Heart right ventricle (tissue), 16 donors: Measurements from ENCODE around the gene SCIN. TPM values are rescaled to one million over a fixed set of nuclear protein-coding genes. Genes with fewer than 3 reads are reported as not detected.
"Not testable (repeated sequence)": the region's sequence is repeated elsewhere in the genome, so short reads cannot be mapped to it uniquely, and the experiment has no call there.

ENCODE experiments used
- ATAC-seq, 8 donors: fragments of 200-7000 bp; cut with Tn5 transposase; one replicate each; pipeline ENCODE4 v1.9.1; 2020; ENCODE audit warnings: mild to moderate bottlenecking in 8 of 8, moderate library complexity in 8 of 8, moderate number of reproducible peaks in 1 of 8
- DNase-seq, 2 donors: peaks; one replicate each; pipeline ENCODE4 v3.0.0-alpha.2; 2020
- H3K27ac ChIP-seq, 10 donors: fragments of 200-600 bp; sonication (generic) in 2 of 10; one replicate each; pipeline versions ENCODE4 v1.5.0 to v1.8.0; 2020 to 2022; ENCODE audit warnings: mild to moderate bottlenecking in 3 of 10
- H3K27me3 ChIP-seq, 7 donors: fragments of 200-600 bp; one replicate each; pipeline ENCODE4 v1.8.0; 2021 to 2022; ENCODE audit warnings: mild to moderate bottlenecking in 2 of 7
- H3K36me3 ChIP-seq, 9 donors: fragments of 200-600 bp; sonication (generic) in 1 of 9; one replicate each; pipeline versions ENCODE4 v1.5.0 to v1.8.0; 2020 to 2022; ENCODE audit warnings: mild to moderate bottlenecking in 2 of 9
- H3K4me1 ChIP-seq, 9 donors: fragments of 200-600 bp; sonication (generic) in 1 of 9; one replicate each; pipeline versions ENCODE4 v1.5.0 to v1.8.0; 2020 to 2022; ENCODE audit warnings: mild to moderate bottlenecking in 4 of 9
- H3K4me3 ChIP-seq, 10 donors: fragments of 200-600 bp; sonication (generic) in 2 of 10; one replicate each; pipeline versions ENCODE4 v1.5.0 to v1.8.0; 2020 to 2022; ENCODE audit warnings: mild to moderate bottlenecking in 7 of 10, moderate library complexity in 2 of 10
- H3K9me3 ChIP-seq, 11 donors: fragments of 200-600 bp in 10 of 11; sonication (generic) in 2 of 11; one replicate each; pipeline versions ENCODE4 v1.5.0 to v1.8.0; 2013 to 2022; ENCODE audit warnings: mild to moderate bottlenecking in 2 of 11, control low read depth in 1 of 11, moderate library complexity in 1 of 11
- CTCF ChIP-seq, 9 donors: fragments of 200-600 bp; sonication (generic) in 2 of 9; IDR thresholded peaks; one replicate each; pipeline versions ENCODE4 v1.5.0 to v1.8.0; 2021 to 2022; ENCODE audit warnings: antibody characterized with exemption in 9 of 9, mild to moderate bottlenecking in 5 of 9, moderate library complexity in 1 of 9
- WGBS, 2 donors: extraction: QIAGEN DNeasy Blood & Tissue Kit; methylation state at CpG; one replicate each; pipeline ENCODE4 v1.1.7; 2013; ENCODE audit warnings: inconsistent platforms in 1 of 2; 5-methylcytosine and 5-hydroxymethylcytosine counted together
- intact Hi-C, 10 donors: fragments of 100-400 bp; cut with DNase I; formaldehyde crosslinking; loops; one replicate each; pipeline versions ENCODE4 v1.11.1 to v1.14.2; 2022
- polyA plus RNA-seq, 2 donors: library from polyadenylated mRNA; stranded (reverse); fragments of 200-250 nt; gene quantifications; one replicate each; pipeline ENCODE4 v1.2.3, GENCODE V29; 2013
- total RNA-seq, 10 donors: library from RNA; stranded (reverse); fragmentation: NEBNext Ultra II Directional in 3 of 10; extraction: Animal tissue kit (Norgen Biotek cat#: 25700) in 3 of 10; gene quantifications; one replicate each; pipeline versions ENCODE4 v1.2.1 to v1.2.4, GENCODE V29; 2021 to 2023
- donor health status: Arrhythmogenic right ventricular cardiomyopathy.
- donor health status: ischemic (EF 13 %, LVEDD 7.1; RV severe dilation, severe dysfunction).
- donor health status: healthy with polysubstance abuse.
- donor health status: DM: no; HTN: yes; CAD: no.
- donor health status: DM: no; HTN: no; CAD: no.
- donor health status: ischemic (EF 25% LVEDD 6.9; RV normal size, moderate dysfunction).
- donor health status: ischemic (EF 25% LVEDD 5.7; RV mildly dilated, moderate dysfunction).
- donor health status: healthy.
- donor health status: DM: yes; HTN: yes; CAD: no.
- donor health status: Ischemic cardiomyopathy.
- donor health status: ischemic (EF 35%, LVEDD 5.7; RV mildly dilated, moderate dysfunction).
- donor health status: nonischemic (EF 11% LVEDD 7.7; RV severe dilation, severe dysfunction).
- donor health status: DM: yes; HTN: yes; CAD: no.
- donor health status: PGD.
- donor health status: ischemic (EF 29% LVEDD 5.4; RV normal size, mild dysfunction).
- donor health status: nonischemic (EF 23%, LVEDD 6.1; RV moderate dilation, normal function).

The SCIN gene
- total and polyA plus RNA-seq, 12 donors, result 0.01 to 1.5 (median 0.32) TPM; not detected in 3

- 87 to 89% methylated on average over 3 of the region's 3 CpGs for WGBS, 2 donors
These were observed 82.6 kb downstream of the SCIN start for GRCh38 chr7:12653110-12653509.

GRCh38 chr7:12653518-12653917 lies 83.0 kb downstream of the SCIN start:
- Histone ChIP-seq H3K27ac (no peak overlapping the region), H3K9me3 (no peaks in the 10 kb centered on the region), H3K36me3 (no peaks in the 10 kb centered on the region), H3K4me1 (no peaks in the 10 kb centered on the region), H3K27me3 (no peaks in the 10 kb centered on the region), H3K4me3 (no peak overlapping the region)
- 68 to 73% methylated on average over 2 of the region's 2 CpGs for WGBS, 2 donors
- no peak for TF ChIP-seq CTCF (IDR thresholded peaks at IDR 0.05)
- ATAC-seq, result no peak
- DNase-seq, result no peak
- intact Hi-C loops, result no loop called here

More at GRCh38 chr7:12653110-12653509, 82.6 kb downstream of the SCIN start:
- H3K4me3 ChIP-seq, result no peak overlapping the region
- H3K9me3 ChIP-seq, result no peaks in the 10 kb centered on the region
- no peak for TF ChIP-seq CTCF (IDR thresholded peaks at IDR 0.05)
- no peak overlapping the region for H3K27ac ChIP-seq
- ATAC-seq (no peak), DNase-seq (no peak)
- H3K27me3 ChIP-seq, result no peaks in the 10 kb centered on the region
- no peaks in the 10 kb centered on the region for H3K4me1 ChIP-seq
- intact Hi-C loops, result no loop called here
- H3K36me3 ChIP-seq, result no peaks in the 10 kb centered on the region

- H3K27me3 ChIP-seq, result no peaks in the 10 kb centered on the region
- intact Hi-C loops, result no loop called here
- no peak overlapping the region for H3K27ac ChIP-seq
- ATAC-seq (no peak), DNase-seq (no peak)
- H3K9me3 ChIP-seq, result no peaks in the 10 kb centered on the region
- H3K4me1 ChIP-seq, result no peaks in the 10 kb centered on the region
- no peak overlapping the region for H3K4me3 ChIP-seq
- 94 to 95% methylated on average over 2 of the region's 2 CpGs for WGBS, 2 donors
- no peak for TF ChIP-seq CTCF (IDR thresholded peaks at IDR 0.05)
- H3K36me3 ChIP-seq, result no peaks in the 10 kb centered on the region
These were observed 84.6 kb downstream of the SCIN start for GRCh38 chr7:12655161-12655560.

- not testable (repeated sequence) for H3K4me3 ChIP-seq, H3K36me3 ChIP-seq, H3K4me1 ChIP-seq, H3K27ac ChIP-seq, ATAC-seq, DNase-seq, H3K27me3 ChIP-seq, H3K9me3 ChIP-seq
- intact Hi-C loops, result loop anchor here in 1 of 10 donors (10.0 kb wide), 1 partner anchor 56 kb away; no protein-coding TSS in a partner anchor
- 81 to 85% methylated on average over 8 of the region's 8 CpGs for WGBS, 2 donors
These were observed 89.9 kb downstream of the SCIN start for GRCh38 chr7:12660423-12660822.

GRCh38 chr7:12660986-12661385 lies 90.5 kb downstream of the SCIN start:
- WGBS, 2 donors, result 62 to 71% methylated on average over 3 of the region's 3 CpGs
- not testable (repeated sequence) for DNase-seq, H3K4me1 ChIP-seq, H3K36me3 ChIP-seq, H3K27ac ChIP-seq, H3K27me3 ChIP-seq, ATAC-seq, H3K9me3 ChIP-seq, H3K4me3 ChIP-seq
- intact Hi-C loops, result loop anchor here in 1 of 10 donors (10.0 kb wide), 1 partner anchor 56 kb away; no protein-coding TSS in a partner anchor
